GM19467 (cell line): ENCODE data around the gene FASN.

Experiments used
- ATAC-seq: cut with Tn5 transposase; IDR thresholded peaks from one replicate; pipeline ENCODE4 v1.9.1; 2021; ENCODE audit warnings: mild to moderate bottlenecking, moderate library complexity; ENCODE audit not compliant: unreplicated experiment

Gene FASN

DNA sequence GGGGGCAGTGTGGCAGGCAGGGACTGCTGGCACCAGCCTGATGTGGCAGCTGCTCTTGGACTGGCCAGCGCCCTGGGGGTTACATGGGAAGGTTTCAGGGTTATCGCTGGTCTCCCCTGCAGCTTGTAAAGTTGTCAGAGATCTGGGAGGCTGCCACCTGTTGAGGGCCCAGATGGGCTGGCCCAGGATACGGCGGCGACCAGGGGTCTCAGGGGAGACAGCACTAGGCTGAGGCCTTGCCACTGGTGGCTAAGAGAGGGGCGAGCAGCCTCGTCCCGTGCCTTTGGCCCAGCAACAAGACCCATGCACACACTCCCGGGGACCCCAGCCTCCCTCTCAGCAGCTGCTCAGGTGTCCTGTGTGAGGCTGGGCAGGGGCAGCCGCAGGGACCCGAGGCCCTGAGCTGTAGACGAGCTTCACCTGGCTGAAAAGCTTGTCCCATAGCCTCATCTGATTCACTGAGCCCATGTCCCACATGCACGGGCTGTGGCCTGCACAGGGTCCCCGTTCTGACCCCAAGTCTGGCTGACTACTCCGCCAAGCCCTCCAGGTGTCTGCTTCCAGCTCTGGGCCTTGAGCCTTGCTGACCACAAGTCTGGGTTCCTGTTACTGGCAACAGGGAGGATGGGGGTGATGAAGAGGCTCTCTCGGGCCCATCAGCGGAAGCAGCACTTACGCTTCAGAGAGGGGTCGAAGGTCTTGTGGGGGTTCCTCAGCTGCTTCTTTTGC lies 38.6 kb downstream of the FASN start:
- no peak for ATAC-seq

DNA sequence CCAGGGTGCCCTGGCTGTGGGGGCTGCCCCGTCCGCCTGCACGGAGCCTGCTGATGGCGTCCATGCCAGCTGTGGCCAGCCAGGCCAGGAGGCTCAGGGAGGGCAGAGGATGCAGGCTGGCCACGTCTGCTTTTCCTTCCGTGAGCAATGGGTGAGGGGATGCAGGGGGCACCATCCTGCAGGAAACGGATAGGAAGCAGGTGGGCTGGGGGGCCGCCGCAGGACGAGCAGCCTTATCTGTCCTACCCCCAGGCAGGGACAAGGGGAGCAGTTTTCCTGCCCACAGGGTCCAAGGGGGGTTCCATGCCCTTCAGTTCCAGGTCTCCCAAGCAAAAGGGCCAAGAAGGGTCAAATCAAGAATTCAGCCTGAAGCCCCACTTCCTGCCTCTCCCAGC lies 39.2 kb downstream of the FASN start:
- ATAC-seq, result no peak

DNA sequence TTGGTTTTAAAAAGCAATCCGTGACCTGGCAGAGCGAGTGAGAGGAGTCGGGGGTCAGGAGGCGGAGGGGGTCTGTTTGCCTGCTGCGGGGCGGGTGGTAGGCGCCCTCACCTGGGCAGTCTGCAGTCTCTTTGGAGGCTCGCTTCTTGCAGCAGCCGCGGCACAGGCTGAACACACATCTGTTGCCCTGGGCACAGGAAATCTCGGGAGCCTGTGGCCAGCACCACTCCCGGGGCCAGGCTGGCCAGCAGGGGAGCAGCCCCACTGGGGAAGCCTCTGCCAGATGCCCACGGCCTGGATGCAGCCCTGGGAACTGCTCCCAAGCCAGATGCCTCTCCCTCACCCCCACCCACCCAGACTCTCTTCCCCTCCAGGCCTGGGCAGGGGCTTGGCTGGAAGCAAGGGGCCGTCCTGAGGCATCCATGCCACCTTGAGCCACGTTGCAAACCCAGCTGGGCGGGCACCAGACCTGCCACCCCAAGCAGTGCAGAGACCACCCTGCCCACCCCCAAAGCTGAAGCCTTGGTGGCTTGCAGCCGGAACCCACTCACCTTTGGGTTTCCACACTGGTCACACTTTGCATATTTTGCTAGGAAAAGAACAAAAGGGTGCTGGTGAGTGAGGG lies 39.7 kb downstream of the FASN start:
- ATAC-seq, result no peak

DNA sequence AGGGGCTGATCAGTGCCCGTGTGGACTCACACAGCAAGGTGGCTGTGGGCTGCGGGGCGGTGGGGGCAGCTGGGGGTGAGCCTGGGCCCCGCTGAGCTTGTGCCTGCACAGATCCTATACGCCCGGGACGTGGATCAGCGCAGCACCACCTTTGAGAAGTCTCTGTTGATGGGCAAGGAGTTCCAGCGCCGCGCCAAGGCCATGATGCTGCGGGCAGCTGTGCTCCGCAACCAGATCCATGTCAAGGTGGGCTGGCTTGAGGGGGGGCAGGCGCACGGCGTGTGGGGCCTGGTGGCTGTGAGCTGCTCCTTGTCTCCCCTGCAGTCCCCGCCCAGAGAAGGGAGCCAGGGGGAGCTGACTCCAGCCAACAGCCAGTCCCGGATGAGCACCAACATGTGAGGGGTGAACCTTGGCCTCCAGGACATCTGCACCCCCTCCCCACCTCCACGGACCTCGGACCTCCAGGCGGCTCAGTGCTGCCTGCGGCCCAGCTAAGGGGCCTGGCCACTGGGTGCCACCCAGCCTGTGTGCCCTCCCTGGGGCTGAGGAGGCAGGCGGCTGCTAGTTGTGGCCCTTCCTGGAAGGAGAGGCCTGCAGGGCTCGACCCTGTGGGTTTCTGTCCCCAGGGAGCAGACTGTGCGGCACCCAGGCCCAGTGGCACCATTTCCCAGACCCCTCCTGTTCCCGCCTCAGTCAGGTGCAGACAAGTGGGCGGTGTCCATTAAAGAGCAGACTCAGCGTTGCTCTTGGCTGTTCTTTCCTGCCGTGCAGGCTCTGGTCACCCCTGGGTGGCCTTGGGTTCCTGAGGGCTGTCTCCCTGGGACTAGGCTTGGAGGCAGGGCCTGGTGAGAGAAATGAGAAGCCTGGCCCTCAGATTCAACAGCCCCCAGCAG lies 41.1 kb downstream of the FASN start:
- no peak for ATAC-seq

DNA sequence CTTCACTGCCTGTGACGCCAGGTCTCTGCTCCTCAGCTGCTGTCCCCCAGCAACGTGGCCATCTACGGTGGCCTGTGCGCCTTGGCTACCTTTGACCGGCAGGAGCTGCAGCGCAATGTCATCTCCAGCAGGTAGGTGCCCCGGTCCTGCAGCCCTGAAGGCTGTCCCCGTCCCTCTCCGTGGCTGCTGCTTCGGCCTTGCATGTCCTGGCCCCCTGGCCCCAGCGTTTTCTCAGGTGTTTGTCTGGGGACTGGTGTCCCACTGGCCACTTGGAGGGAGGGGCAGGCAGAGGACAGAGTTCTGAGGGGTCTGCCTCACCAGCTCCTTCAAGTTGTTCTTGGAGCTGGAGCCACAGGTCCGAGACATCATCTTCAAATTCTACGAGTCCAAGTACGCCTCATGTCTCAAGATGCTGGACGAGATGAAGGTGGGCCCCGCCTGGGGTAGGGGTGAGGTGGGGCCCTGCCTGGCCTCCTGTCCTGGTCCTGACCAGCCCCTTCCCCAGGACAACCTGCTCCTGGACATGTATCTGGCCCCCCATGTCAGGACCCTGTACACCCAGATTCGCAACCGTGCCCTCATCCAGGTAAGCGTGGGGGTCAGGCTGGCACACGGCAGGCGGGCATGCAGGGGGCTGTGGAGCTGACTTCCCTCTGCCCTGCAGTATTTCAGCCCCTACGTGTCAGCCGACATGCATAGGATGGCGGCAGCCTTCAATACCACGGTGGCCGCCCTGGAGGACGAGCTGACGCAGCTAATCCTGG lies 41.9 kb downstream of the FASN start:
- ATAC-seq, result no peak

DNA sequence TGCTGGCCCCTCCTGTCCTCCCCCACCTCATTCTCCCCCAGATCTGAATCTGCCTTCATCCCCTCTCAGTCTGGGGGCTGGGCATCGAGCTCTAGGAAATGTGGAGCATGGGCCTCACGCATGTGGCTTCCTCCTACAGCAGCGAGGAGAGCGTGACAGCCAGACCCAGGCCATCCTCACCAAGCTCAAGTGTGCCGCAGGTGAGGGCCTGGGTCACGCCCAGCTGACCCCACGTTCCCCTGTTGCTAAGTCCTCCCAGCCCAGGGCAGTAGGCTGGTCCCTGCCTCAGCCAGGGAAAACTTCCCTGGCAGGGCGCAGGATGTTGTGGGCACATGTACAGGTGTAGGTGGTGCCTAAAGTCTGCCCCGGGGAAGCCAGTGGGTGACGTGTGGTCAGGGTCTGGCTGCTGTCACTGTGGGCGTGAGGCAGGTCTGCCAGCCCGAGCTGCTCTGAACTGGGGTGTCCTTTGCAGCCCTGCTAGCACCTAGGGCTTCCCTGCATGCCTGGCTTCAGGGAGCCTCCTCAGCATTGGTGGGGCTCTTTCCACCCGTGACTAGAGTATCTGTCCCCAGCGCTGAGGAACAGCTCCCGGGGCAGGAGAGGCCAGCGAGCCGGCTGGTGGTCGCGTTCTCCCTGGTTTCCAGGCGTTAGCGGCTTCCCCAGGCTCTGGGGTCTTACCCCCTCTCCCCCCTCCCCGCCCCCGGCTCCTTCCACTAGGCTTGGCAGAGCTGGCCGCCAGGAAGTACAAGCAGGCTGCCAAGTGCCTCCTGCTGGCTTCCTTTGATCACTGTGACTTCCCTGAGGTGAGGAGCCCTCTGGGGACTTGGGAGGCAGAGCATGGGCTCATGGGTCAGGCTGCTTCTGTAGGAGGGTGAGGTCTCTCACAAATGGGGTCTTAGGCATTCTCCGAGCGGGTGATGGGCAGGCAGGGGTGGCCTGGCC lies 42.7 kb downstream of the FASN start:
- no peak for ATAC-seq

DNA sequence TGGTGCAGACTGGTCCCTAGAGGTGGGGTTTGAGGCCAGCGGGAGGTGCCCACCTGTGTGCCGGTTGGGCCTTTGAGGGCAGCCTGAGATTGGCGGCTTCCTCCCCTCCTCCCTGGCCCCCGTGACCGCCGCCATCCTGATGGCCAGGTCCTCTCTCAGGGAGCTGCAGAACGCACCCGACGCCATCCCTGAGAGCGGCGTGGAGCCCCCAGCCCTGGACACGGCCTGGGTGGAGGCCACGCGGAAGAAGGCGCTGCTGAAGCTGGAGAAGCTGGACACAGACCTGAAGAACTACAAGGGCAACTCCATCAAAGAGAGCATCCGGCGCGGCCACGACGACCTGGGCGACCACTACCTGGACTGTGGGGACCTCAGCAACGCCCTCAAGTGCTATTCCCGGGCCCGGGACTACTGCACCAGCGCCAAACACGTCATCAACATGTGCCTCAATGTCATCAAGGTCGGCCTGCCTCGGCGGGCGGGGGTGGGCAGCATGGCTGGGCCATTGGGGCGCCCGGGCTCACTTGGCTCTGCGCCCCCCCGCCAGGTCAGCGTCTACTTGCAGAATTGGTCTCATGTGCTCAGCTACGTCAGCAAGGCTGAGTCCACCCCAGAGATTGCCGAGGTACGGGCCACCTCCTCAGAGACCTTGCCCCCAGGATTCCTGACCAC lies 43.5 kb downstream of the FASN start:
- no peak for ATAC-seq

DNA sequence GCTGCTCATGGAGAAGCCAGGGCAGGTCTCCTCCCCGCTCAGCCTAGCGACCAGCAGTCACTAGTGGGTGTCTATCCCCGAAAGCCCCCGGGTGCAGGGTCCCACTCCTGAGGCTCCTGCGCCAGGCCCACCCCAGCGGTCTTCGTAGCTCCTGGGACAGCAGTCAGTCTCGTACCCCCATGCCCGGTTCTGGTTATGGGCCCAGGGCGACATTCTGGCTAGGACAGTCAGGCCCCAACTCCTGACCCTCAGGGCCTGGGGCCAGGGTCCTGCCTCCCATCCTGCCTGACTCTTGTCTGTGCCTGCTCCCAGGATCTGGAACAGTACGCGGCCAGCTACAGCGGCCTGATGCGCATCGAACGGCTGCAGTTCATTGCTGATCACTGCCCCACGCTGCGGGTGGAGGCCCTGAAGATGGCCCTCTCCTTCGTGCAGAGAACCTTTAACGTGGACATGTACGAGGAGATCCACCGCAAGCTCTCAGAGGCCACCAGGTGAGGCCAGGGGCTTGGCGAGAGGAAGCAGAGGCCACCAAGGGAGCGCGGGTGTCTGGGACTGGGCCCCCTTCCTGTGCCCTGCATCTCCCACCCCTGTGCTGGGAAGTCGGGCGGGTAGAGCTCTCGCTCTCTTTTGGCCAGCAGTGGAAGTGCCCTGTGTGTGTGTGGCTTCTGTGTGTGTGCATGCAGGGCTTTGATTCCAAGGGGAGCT lies 44.3 kb downstream of the FASN start:
- ATAC-seq, result no peak

DNA sequence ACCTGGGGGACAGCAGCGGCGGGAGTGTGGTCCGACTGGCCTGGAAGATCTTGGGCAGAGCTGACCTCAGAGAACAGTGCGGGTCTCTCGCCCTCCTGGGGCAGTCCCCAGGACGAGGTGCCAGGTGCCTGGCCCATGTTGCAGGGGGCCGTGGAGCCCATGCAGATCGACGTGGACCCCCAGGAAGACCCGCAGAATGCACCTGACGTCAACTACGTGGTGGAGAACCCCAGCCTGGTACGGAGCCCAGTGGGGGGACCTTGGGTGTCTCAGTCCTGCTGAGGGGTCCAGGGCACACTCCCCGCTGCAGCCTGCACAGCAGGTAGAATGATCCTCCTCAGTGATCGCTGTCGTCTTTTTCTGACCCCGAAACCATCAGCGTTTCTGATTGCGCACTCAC lies 44.9 kb downstream of the FASN start:
- no peak for ATAC-seq

DNA sequence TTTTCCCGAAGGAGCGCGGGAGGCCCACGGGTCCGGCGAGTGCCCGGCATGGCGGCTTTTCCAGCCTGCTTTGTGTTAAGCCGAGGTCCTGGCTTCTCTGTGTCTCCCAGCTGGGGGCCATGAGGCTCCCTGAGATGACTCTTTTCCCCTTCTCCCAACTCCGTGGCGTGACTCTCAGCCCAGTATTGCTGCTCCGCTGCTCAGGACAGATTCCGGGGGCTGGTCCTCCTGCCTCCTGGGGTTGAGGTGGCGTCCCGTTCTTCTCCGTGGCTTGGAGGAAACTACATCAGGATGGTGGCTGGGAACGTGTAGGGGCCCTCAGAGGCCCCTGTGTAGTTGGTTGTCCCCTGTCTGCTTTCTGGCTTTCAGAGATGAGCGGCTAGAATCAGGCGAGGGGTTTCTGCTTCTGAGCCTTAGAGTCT lies 45.4 kb downstream of the FASN start:
- ATAC-seq, result no peak

DNA sequence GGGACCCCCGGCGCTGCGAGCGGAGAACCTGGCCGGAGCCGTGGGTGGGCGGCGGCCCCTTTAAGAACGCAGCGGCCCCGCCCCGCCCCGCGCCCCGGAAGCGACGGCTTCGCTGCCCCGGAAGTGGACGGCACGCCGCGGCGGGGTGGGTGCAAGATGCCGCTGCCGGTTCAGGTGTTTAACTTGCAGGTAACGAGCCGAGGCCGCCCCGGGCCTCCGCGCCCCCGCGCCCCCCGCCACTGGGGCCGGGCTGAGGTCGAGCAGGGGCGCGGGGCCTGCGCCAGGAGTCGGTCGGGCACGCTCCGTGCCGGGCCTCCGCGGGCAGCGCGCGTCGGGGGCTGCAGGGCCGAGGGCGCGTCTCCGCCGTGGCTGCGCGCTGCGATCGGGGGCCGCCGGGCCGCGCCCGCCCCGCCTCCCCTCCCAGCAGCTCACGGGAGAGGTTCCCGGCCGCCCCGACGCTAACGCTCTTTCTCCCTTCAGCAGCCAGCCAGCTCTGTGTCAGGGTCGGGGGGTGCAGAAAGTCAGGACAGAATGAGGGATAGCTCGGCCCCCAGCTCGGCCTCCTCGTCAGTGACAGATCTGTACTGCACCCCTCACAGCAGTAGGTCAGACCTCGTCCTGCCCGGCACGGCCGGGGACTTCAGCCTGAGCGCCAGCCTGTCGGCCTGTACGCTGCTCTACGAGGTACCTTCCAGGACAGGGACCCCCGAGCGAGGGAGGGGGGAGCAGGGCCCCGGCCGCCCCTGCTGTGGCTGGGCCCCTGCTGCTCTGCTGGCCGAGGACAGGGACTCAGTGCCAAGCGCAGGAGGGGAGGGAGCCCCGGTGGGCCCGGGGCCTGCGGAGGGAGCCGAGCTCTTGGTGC lies 46.0 kb downstream of the FASN start, which contains the start of the genes GPS1 and RFNG:
Gene GPS1 (plus strand): TSS at position 123 of the 862 bp plus-strand sequence. CDS start 34 bp downstream, at position 157.
Gene RFNG (minus strand): TSS at position 36 of the 862 bp plus-strand sequence. CDS start 45 bp downstream, outside the sequence.
- ATAC-seq, result no peak

DNA sequence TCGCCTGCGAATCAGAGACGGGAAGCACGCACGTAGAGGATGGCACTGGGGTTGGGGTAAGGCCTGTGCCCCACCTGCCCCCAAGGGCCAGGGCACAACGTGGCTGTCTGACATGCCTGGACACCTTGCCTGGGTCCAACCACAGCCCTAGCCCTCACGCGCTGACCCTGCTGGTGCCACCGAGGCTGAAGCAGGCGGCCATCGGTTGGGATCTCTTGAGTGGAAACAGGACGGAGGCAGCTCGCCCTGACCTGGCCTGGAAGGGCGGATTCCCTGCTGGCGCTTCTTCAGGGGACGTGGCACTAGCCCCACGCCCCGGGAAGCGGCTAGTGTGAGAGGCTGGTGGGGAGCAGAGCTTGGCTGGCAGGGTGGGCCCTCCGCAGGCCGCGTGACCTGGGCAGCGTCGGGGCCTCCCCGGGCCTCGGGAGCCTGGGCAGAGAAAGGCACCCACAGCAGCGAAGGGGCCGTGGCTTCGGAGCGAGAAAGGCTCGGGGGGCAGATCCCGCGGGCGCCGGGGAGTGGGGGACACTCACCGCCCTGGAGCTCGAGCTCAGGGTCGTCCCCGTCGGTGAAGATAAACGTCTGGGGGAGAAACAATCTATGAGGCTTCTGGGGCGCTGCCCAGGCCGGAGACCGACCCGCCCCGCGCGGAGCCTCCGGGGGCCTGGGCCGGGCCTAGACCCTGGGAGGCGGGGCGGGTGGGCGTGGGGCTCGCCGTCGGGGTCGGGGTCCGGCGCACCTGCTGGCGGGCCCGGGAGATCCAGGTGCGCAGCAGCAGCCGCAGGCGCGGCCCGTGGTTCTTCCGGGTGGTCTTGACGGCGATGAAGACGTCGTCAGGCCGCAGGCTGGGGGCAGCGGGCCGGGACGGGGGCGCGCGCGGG lies 47.0 kb downstream of the FASN start:
- no peak for ATAC-seq

DNA sequence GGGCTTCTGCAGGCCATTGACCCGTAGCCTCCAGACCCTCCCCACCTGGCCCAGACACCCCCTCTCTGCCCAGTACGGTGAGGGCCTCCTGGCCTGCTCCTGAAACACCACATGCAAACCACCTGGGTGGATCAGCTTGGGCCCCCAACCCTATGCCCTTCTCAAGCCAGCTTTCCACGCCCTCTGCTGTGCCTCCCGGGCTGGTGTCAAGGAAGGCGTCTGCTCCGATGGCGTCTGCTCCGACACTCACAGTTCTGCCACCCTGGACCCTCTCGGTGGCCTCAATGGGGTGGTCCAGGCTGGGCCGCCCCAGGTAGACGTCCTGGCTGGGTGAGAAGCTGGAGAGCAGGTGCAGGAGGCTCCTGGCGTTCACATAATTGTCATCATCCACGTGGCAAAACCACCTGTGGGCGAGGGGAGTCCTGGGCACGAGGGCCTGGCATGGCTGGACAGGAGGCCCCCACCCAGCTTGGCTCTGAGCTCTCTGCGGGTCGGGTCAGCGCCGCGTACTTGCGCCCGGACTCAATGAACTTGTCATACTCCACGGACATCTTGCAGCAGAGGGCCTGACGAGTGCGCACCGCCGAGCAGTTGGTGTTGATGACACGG lies 47.8 kb downstream of the FASN start:
- ATAC-seq, result no peak

DNA sequence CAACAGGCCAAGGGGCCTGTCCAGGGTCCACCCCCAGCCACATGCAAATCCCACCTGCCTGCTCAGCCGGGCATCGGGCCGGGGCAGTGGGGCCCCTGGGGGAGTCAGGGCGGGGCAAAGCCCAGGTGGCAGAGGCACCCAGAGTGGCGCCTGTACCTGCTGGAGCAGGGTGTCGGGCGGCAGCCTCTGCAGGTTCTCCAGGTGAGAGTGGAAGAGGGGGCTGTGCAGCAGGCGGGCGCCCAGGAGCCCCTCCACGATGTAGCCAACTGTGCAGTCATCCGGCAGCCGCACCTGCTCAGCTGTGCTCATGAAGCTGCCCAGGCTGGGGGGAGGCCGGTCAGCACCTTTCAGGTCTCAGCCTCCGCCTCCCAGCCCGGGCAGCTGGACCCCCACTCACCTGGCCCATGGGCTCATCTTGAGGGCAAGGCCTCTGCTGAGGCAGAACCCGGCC lies 48.5 kb downstream of the FASN start:
- ATAC-seq, result no peak

DNA sequence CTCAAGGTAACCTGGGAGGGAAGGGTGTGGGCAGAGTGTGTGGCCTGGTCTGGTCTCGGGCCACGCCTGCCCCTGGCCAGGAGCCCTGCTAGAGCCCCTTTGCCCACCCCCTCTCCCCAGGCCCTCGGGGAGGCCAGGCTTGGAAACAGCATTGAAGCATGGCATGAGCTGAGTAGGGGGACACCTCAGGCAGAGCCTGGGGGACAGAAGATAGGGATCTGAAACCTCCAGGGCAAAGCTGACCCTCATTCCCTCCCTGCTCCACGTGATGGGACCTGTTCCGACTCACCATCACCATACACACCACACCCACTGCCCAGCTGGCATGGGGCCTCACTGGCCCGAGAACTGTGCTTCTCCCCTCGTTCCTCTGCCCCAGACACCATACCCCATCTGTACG lies 48.9 kb downstream of the FASN start:
- no peak for ATAC-seq

DNA sequence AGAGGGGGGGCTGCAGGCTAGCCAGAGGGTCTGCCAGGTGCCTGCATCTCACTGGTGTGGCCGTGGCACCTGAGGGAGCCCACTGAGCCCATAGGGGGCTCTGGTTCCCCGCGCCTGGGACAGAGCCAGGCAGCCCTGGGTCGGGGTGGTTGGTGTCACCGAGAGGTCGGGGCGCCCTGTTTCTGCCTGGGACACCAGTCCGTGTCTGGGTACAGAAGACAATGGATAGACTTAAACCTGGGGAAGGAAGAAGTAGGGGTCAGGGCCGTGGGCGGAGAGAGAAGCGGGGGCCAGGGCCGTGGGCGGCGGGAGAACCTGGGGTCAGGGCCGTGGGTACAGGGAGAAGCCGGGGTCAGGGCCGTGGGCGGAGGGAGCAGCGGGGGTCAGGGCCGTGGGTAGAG lies 49.5 kb downstream of the FASN start:
- ATAC-seq, result no peak
